K562 (cell line): ENCODE measurements around the gene TMEM39B. TPM values are rescaled to one million over a fixed set of nuclear protein-coding genes. Genes with fewer than 3 reads are reported as not detected.

Experiments used
- ATF1 ChIP-seq, 2 experiments: fragments of 450-650 bp in 1 of 2; IDR thresholded peaks; 2 replicates each; pipeline ENCODE4 v1.6.1; 2016; ENCODE audit warnings: missing compliant biosample characterization in 1 of 2, missing genetic modification characterization in 1 of 2
- ATF7 ChIP-seq: fragments of 450-650 bp; IDR thresholded peaks from 2 replicates; pipeline ENCODE4 v1.7.1; 2014; ENCODE audit warnings: mild to moderate bottlenecking, moderate library complexity
- CBX1 ChIP-seq: sonication (generic); IDR thresholded peaks from 2 replicates; pipeline ENCODE4 v1.6.1; 2016; ENCODE audit warnings: antibody characterized with exemption, low read depth, mild to moderate bottlenecking
- CBX3 ChIP-seq, 2 experiments: IDR thresholded peaks; 1 replicate in 1 of 2; 2 replicates in 1 of 2; pipeline ENCODE4 v1.6.1; 2012; ENCODE audit warnings: inconsistent platforms in 2 of 2, low read length in 2 of 2, borderline replicate concordance in 1 of 2, control low read depth in 1 of 2
- CBX5 ChIP-seq: IDR thresholded peaks from 2 replicates; pipeline ENCODE4 v1.6.1; 2014; ENCODE audit warnings: low read depth, borderline replicate concordance
- FOXP1 ChIP-seq: sonication (generic); formaldehyde crosslinking; IDR thresholded peaks from 2 replicates; pipeline ENCODE4 v1.8.0; 2022; ENCODE audit warnings: mild to moderate bottlenecking, missing genetic modification reagents
- HEY1 ChIP-seq: fragments of 250-450 bp; sonication (Bioruptor Pico); IDR thresholded peaks from 2 replicates; pipeline ENCODE4 v1.5.0; 2020; ENCODE audit warnings: mild to moderate bottlenecking, moderate library complexity, borderline replicate concordance
- KDM4B ChIP-seq, 2 experiments: fragments of 450-650 bp in 1 of 2; sonication (generic) in 1 of 2; IDR thresholded peaks; 2 replicates each; pipeline ENCODE4 v1.6.1; 2016 to 2017; ENCODE audit warnings: borderline replicate concordance in 2 of 2, antibody characterized with exemption in 1 of 2, low read depth in 1 of 2, mild to moderate bottlenecking in 1 of 2
- L3MBTL2 ChIP-seq: fragments of 450-650 bp; IDR thresholded peaks from 2 replicates; pipeline ENCODE4 v1.6.1; 2016; ENCODE audit warnings: mild to moderate bottlenecking, moderate library complexity
- LARP7 ChIP-seq: fragments of 450-650 bp; IDR thresholded peaks from 2 replicates; pipeline ENCODE4 v1.6.1; 2016
- MEF2A ChIP-seq: IDR thresholded peaks from 2 replicates; pipeline ENCODE4 v1.6.1; 2011; ENCODE audit warnings: low read depth, mild to moderate bottlenecking, low read length, moderate library complexity; ENCODE audit not compliant: control insufficient read depth
- NELFE ChIP-seq: IDR thresholded peaks from 2 replicates; pipeline ENCODE4 v1.6.1; 2011; ENCODE audit warnings: mild to moderate bottlenecking; ENCODE audit not compliant: insufficient read depth, insufficient read length
- NR2F6 ChIP-seq: fragments of 450-650 bp; formaldehyde crosslinking; IDR thresholded peaks from 2 replicates; pipeline ENCODE4 v1.4.0; 2020; ENCODE audit warnings: mild to moderate bottlenecking
- TAF1 ChIP-seq: IDR thresholded peaks from 2 replicates; pipeline ENCODE4 v1.6.1; 2011; ENCODE audit warnings: mild to moderate bottlenecking, low read length, moderate library complexity; ENCODE audit not compliant: insufficient read depth, control insufficient read depth, severe bottlenecking; ENCODE audit errors: extremely low read depth
- TCF7 ChIP-seq: sonication (generic); IDR thresholded peaks from 2 replicates; pipeline ENCODE4 v1.6.1; 2016; ENCODE audit warnings: antibody characterized with exemption, borderline replicate concordance
- THAP7 ChIP-seq: fragments of 250-450 bp; sonication (Bioruptor Pico); IDR thresholded peaks from 2 replicates; pipeline ENCODE4 v1.5.0; 2021
- WHSC1 ChIP-seq: IDR thresholded peaks from one replicate; pipeline ENCODE4 v1.6.1; 2012; ENCODE audit warnings: low read length, control low read depth, inconsistent platforms
- ZBTB17 ChIP-seq: fragments of 450-650 bp; formaldehyde crosslinking; IDR thresholded peaks from 2 replicates; pipeline ENCODE4 v1.4.0; 2020; ENCODE audit warnings: mild to moderate bottlenecking
- ZFX ChIP-seq: sonication (generic); formaldehyde crosslinking; IDR thresholded peaks from 2 replicates; pipeline ENCODE4 v1.8.0; 2022; ENCODE audit warnings: mild to moderate bottlenecking, missing genetic modification reagents, moderate library complexity
- ZNF253 ChIP-seq: fragments of 250-450 bp; sonication (Bioruptor Pico); conservative IDR thresholded peaks from 2 replicates; pipeline ENCODE4 v1.6.1; 2021; ENCODE audit warnings: mild to moderate bottlenecking
- ZNF75A ChIP-seq: fragments of 450-650 bp; formaldehyde crosslinking; IDR thresholded peaks from 2 replicates; pipeline ENCODE4 v1.4.0; 2020; ENCODE audit warnings: mild to moderate bottlenecking
- ZNF830 ChIP-seq: fragments of 250-450 bp; sonication (Bioruptor Pico); IDR thresholded peaks from 2 replicates; pipeline ENCODE4 v1.5.0; 2021; ENCODE audit warnings: mild to moderate bottlenecking
- polyA plus RNA-seq, 8 experiments: library from polyadenylated mRNA; depleted of rRNA in 4 of 8; stranded (reverse) in 5 of 8; unstranded in 3 of 8; fragments of >200 nt; fragmentation: Nextera tagmentation in 2 of 8; fragmentation: Illumina TruSeq in 1 of 8; extraction: Ambion mirVana in 2 of 8; extraction: Trizol in 1 of 8; gene quantifications; 2 replicates each; pipeline versions ENCODE4 v1.2.1 to v1.2.3, GENCODE V29; 2011 to 2014; ENCODE audit warnings: inconsistent platforms in 1 of 8, missing spikeins in 1 of 8
- total RNA-seq, 7 experiments: library from RNA; depleted of rRNA in 6 of 7; stranded (reverse); fragments of >200 nt in 6 of 7; fragmentation: Illumina TruSeq in 2 of 7; extraction: Trizol in 2 of 7; gene quantifications; 2 replicates each; pipeline versions ENCODE4 v1.2.1 to v1.2.3, GENCODE V29; 2011 to 2021; ENCODE audit warnings: low replicate concordance in 1 of 7
- TF ChIP-seq, protein P1 (sequence below): fragments of 250-450 bp; sonication (Bioruptor Pico); IDR thresholded peaks from 2 replicates; pipeline ENCODE4 v1.9.0; 2021; ENCODE audit warnings: mild to moderate bottlenecking, inconsistent platforms
- TF ChIP-seq, protein P2 (sequence below): sonication (generic); formaldehyde crosslinking; IDR thresholded peaks from 2 replicates; pipeline ENCODE4 v1.8.1; 2023; ENCODE audit warnings: mild to moderate bottlenecking, missing genetic modification reagents

TMEM39B gene
- total and polyA plus RNA-seq, 9 of the 15 experiments (the other 6 are each of a cell fraction or from before 2014, with no cell fraction given): 0.92 to 28.5 (median 9.7) TPM

DNA sequence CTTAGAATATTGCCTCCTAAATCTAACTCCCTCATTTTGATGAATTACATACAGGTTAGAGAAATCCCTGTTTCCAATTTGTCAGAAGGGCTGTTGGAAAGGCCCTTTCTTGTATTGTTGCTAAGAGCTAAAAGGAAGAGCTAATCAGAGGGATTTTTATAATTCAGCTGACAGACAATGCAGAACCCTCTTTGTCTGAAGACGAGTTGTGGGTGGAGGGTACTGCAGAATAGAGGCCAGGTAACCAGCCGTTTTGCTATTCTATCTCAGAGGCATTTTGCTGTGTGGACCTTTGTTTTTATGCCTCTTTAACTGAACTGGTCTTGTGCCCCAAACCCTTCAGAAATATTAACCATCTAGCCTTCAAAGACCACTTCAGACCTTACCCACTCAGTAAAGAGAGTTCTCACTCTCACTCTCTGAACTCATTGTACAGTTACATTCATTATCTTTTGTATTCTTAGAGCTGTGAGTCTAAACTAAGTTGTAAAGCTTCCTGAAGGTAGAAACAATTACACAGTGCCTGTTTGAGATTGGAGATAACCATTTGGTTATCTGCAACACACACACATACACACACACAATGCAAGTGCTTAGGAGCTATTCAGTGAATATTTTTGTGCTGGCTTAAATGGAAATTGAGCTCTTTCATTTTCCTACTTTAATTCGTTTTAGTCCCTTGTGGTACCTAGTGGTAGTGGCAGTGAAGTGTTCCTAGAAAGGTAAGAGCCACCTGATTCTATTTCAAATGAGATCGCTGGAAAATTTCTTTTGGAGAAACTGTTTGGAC lies 54.9 kb downstream of the TMEM39B start (continued):
- TF ChIP-seq THAP7 (no peak), L3MBTL2 (no peak), TCF7 (no peak), ATF7 (peak; percentile 72), CBX1 (no peak), ZNF253 (CRISPR knock-in tag) (no peak), ZBTB17 (no peak), ZNF830 (CRISPR knock-in tag) (no peak), LARP7 (no peak), WHSC1 (no peak), ZFX (CRISPR knock-in tag) (no peak), HEY1 (no peak), KDM4B (IDR thresholded peaks at IDR 0.05; ENCODE audit: borderline replicate concordance in 2 of 2, low read depth in 1 of 2) (no peak), ATF1 (CRISPR knock-in tag; IDR thresholded peaks at IDR 0.05) (no peak), ATF1 (tag; IDR thresholded peaks at IDR 0.05) (0 out of 2 replicates have a peak, but pooled peaks have one; percentile 8), NELFE (no peak), CBX5 (no peak), NR2F6 (CRISPR knock-in tag) (no peak), MEF2A (no peak), CBX3 (IDR thresholded peaks at IDR 0.05; ENCODE audit: borderline replicate concordance in 1 of 2, low read length in 2 of 2) (peak in 1 of 2 experiments; percentile 48; a peak in 1 of 3 replicates), ZNF75A (no peak), TAF1 (no peak), FOXP1 (CRISPR knock-in tag) (no peak)
- TF ChIP-seq, protein P1, sequence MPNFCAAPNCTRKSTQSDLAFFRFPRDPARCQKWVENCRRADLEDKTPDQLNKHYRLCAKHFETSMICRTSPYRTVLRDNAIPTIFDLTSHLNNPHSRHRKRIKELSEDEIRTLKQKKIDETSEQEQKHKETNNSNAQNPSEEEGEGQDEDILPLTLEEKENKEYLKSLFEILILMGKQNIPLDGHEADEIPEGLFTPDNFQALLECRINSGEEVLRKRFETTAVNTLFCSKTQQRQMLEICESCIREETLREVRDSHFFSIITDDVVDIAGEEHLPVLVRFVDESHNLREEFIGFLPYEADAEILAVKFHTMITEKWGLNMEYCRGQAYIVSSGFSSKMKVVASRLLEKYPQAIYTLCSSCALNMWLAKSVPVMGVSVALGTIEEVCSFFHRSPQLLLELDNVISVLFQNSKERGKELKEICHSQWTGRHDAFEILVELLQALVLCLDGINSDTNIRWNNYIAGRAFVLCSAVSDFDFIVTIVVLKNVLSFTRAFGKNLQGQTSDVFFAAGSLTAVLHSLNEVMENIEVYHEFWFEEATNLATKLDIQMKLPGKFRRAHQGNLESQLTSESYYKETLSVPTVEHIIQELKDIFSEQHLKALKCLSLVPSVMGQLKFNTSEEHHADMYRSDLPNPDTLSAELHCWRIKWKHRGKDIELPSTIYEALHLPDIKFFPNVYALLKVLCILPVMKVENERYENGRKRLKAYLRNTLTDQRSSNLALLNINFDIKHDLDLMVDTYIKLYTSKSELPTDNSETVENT: no peak
- TF ChIP-seq, protein P2, sequence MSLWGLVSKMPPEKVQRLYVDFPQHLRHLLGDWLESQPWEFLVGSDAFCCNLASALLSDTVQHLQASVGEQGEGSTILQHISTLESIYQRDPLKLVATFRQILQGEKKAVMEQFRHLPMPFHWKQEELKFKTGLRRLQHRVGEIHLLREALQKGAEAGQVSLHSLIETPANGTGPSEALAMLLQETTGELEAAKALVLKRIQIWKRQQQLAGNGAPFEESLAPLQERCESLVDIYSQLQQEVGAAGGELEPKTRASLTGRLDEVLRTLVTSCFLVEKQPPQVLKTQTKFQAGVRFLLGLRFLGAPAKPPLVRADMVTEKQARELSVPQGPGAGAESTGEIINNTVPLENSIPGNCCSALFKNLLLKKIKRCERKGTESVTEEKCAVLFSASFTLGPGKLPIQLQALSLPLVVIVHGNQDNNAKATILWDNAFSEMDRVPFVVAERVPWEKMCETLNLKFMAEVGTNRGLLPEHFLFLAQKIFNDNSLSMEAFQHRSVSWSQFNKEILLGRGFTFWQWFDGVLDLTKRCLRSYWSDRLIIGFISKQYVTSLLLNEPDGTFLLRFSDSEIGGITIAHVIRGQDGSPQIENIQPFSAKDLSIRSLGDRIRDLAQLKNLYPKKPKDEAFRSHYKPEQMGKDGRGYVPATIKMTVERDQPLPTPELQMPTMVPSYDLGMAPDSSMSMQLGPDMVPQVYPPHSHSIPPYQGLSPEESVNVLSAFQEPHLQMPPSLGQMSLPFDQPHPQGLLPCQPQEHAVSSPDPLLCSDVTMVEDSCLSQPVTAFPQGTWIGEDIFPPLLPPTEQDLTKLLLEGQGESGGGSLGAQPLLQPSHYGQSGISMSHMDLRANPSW (CRISPR knock-in tag): no peak
